HCT116 (cell line): ENCODE data around the gene NAXE. TPM values are rescaled to one million over a fixed set of nuclear protein-coding genes. Genes with fewer than 3 reads are reported as not detected.

Experiments used
- ATAC-seq: fragments of 200-7000 bp; cut with Tn5 transposase; 2 replicates; pipeline ENCODE4 v1.9.1; 2020; ENCODE audit warnings: mild to moderate bottlenecking, moderate library complexity
- BruUV-seq: library from RNA; stranded (reverse); fragments of 400-500 nt; replicated peaks from 2 replicates; lab custom pipeline; 2021; lab: Mats Ljungman, UMichigan
- CTCF ChIA-PET: fragments of 300-600 bp; sonication (Branson Sonifier 250); formaldehyde crosslinking; loops from one replicate; lab custom pipeline; 2021; ENCODE audit warnings: antibody characterized with exemption; lab: Charles Lee
- POLR2A ChIA-PET: fragments of 300-600, 350-600 bp; sonication (Branson Sonifier 250); formaldehyde crosslinking; loops from one replicate; lab custom pipeline; 2021; ENCODE audit warnings: antibody characterized with exemption; lab: Charles Lee
- RAD21 ChIA-PET, 2 experiments: fragments of 300-600 bp; sonication (Branson Sonifier 250); formaldehyde crosslinking; loops; one replicate each; lab custom pipeline; 2023; ENCODE audit warnings: low total read pairs in 2 of 2; ENCODE audit not compliant: uncharacterized antibody in 2 of 2, unreplicated experiment in 2 of 2, low non-redundant PET in 1 of 2; lab: Charles Lee
- DNase-seq: peaks from one replicate; pipeline ENCODE4 v3.0.0-alpha.2; 2010; ENCODE audit warnings: low read depth, low spot score
- H2AFZ ChIP-seq: fragments of 200-600 bp; shearing (Covaris generic), sonication (generic); 2 replicates; pipeline ENCODE4 v1.6.1; 2017; ENCODE audit warnings: low read depth, mixed run types, mixed read lengths, antibody characterized with exemption, low read length; ENCODE audit not compliant: poor library complexity, severe bottlenecking
- H3K27ac ChIP-seq: 2 replicates; pipeline ENCODE4 v1.5.1; 2012; ENCODE audit warnings: low read depth, low read length
- H3K27me3 ChIP-seq: fragments of 200-600 bp; sonication (generic); 2 replicates; pipeline ENCODE4 v1.6.1; 2016; ENCODE audit warnings: mixed run types, low read length, mixed read lengths; ENCODE audit not compliant: insufficient read depth
- H3K36me3 ChIP-seq, 2 experiments: fragments of 200-500 bp in 1 of 2; fragments of 200-600 bp in 1 of 2; sonication (Bioruptor generic) in 1 of 2; sonication (generic) in 1 of 2; 2 replicates each; pipeline versions ENCODE4 v1.5.1 to v1.6.1; 2014 to 2016; ENCODE audit warnings: low read length in 2 of 2, inconsistent platforms in 1 of 2, mixed read lengths in 1 of 2, mixed run types in 1 of 2; ENCODE audit not compliant: insufficient read depth in 2 of 2, control insufficient read depth in 1 of 2
- H3K4me1 ChIP-seq, 2 experiments: fragments of 200-600 bp in 1 of 2; sonication (generic) in 1 of 2; 2 replicates each; pipeline versions ENCODE4 v1.5.1 to v1.6.1; 2012 to 2017; ENCODE audit warnings: low read length in 2 of 2, inconsistent platforms in 1 of 2, mild to moderate bottlenecking in 1 of 2, mixed read lengths in 1 of 2, mixed run types in 1 of 2, moderate library complexity in 1 of 2; ENCODE audit not compliant: insufficient read depth in 2 of 2, control insufficient read depth in 1 of 2
- H3K4me2 ChIP-seq: fragments of 200-600 bp; sonication (generic); 2 replicates; pipeline ENCODE4 v1.6.1; 2017; ENCODE audit warnings: mixed run types, low read length, mixed read lengths
- H3K4me3 ChIP-seq, 2 experiments: fragments of 200-600 bp in 1 of 2; sonication (generic) in 1 of 2; replicated peaks in 1 of 2; 2 replicates each; pipeline ENCODE4 v1.5.1; 2011 to 2016; ENCODE audit warnings: low read length in 2 of 2, control low read depth in 1 of 2, low read depth in 1 of 2, mild to moderate bottlenecking in 1 of 2, mixed read lengths in 1 of 2, mixed run types in 1 of 2
- H3K79me2 ChIP-seq: fragments of 200-600 bp; sonication (generic); 2 replicates; pipeline ENCODE4 v1.6.1; 2017; ENCODE audit warnings: mild to moderate bottlenecking, mixed run types, low read length, moderate library complexity, mixed read lengths; ENCODE audit not compliant: insufficient read depth
- H3K9ac ChIP-seq: fragments of 200-600 bp; sonication (generic); 2 replicates; pipeline ENCODE4 v1.6.1; 2016; ENCODE audit warnings: low read length, mixed read lengths
- H3K9me2 ChIP-seq: fragments of 200-600 bp; sonication (generic), shearing (Covaris generic); 2 replicates; pipeline ENCODE4 v1.6.1; 2017; ENCODE audit warnings: mixed run types, mild to moderate bottlenecking, moderate library complexity; ENCODE audit not compliant: insufficient read depth
- H3K9me3 ChIP-seq, 2 experiments: fragments of 200-500 bp in 1 of 2; fragments of 200-600 bp in 1 of 2; sonication (Bioruptor generic) in 1 of 2; sonication (generic) in 1 of 2; 2 replicates each; pipeline ENCODE4 v1.6.1; 2014 to 2017; ENCODE audit warnings: low read length in 2 of 2, mixed read lengths in 2 of 2, inconsistent platforms in 1 of 2, low read depth in 1 of 2, mild to moderate bottlenecking in 1 of 2, mixed run types in 1 of 2, moderate library complexity in 1 of 2; ENCODE audit not compliant: control insufficient read depth in 1 of 2, insufficient read depth in 1 of 2
- H4K20me1 ChIP-seq: fragments of 200-600 bp; sonication (generic), shearing (Covaris generic); 2 replicates; pipeline ENCODE4 v1.6.1; 2017; ENCODE audit warnings: mixed run types, mild to moderate bottlenecking, moderate library complexity; ENCODE audit not compliant: insufficient read depth
- CBX3 ChIP-seq: IDR thresholded peaks from 2 replicates; pipeline ENCODE4 v1.6.1; 2012; ENCODE audit warnings: low read depth
- CEBPB ChIP-seq: IDR thresholded peaks from 2 replicates; pipeline ENCODE4 v1.6.1; 2012; ENCODE audit warnings: low read depth
- EZH2 ChIP-seq: fragments of 200-600 bp; sonication (generic); IDR thresholded peaks from 2 replicates; pipeline ENCODE4 v1.6.1; 2017; ENCODE audit warnings: antibody characterized with exemption, mixed run types
- EZH2phosphoT487 ChIP-seq: fragments of 200-600 bp; IDR thresholded peaks from 2 replicates; pipeline ENCODE4 v1.6.1; 2018; ENCODE audit warnings: antibody characterized with exemption, borderline replicate concordance
- FOSL1 ChIP-seq: IDR thresholded peaks from 2 replicates; pipeline ENCODE4 v1.6.1; 2012; ENCODE audit warnings: low read depth
- JUND ChIP-seq: IDR thresholded peaks from 2 replicates; pipeline ENCODE4 v1.6.1; 2012
- POLR2A ChIP-seq: IDR thresholded peaks from 2 replicates; pipeline ENCODE4 v1.7.0; 2011; ENCODE audit warnings: borderline replicate concordance; ENCODE audit not compliant: insufficient read depth, insufficient read length; ENCODE audit errors: extremely low read depth
- POLR2AphosphoS5 ChIP-seq: IDR thresholded peaks from 2 replicates; pipeline ENCODE4 v1.6.1; 2011; ENCODE audit warnings: mild to moderate bottlenecking, low read depth, low read length, moderate library complexity
- RAD21 ChIP-seq: IDR thresholded peaks from 2 replicates; pipeline ENCODE4 v1.6.1; 2012; ENCODE audit warnings: low read depth, mild to moderate bottlenecking
- SP1 ChIP-seq: IDR thresholded peaks from 2 replicates; pipeline ENCODE4 v1.6.1; 2012; ENCODE audit warnings: low read depth
- SRF ChIP-seq: IDR thresholded peaks from 2 replicates; pipeline ENCODE4 v1.6.1; 2012; ENCODE audit warnings: low read depth
- YY1 ChIP-seq: IDR thresholded peaks from 2 replicates; pipeline ENCODE4 v1.6.1; 2011; ENCODE audit warnings: low read length, low read depth, moderate library complexity, mild to moderate bottlenecking; ENCODE audit not compliant: insufficient replicate concordance; ENCODE audit errors: extremely low read depth
- ZFX ChIP-seq: fragments of 450-650 bp; IDR thresholded peaks from 2 replicates; pipeline ENCODE4 v1.6.1; 2017
- ZNF274 ChIP-seq: fragments of 200-500 bp; sonication (Bioruptor generic); IDR thresholded peaks from 2 replicates; pipeline ENCODE4 v1.6.1; 2014; ENCODE audit warnings: mild to moderate bottlenecking, low read depth, low read length, inconsistent platforms
- intact Hi-C: fragments of 100-400 bp; cut with micrococcal nuclease; formaldehyde crosslinking; loops from 2 replicates; pipeline ENCODE4 v1.10.0; 2022
- total RNA-seq: library from RNA; stranded (reverse); gene quantifications from one replicate; pipeline ENCODE4 v1.2.1, GENCODE V29; 2021; ENCODE audit not compliant: unreplicated experiment
- TF ChIP-seq, protein P1 (sequence below): IDR thresholded peaks from 2 replicates; pipeline ENCODE4 v1.6.1; 2012
- TF ChIP-seq, protein P2 (sequence below): IDR thresholded peaks from 2 replicates; pipeline ENCODE4 v1.6.1; 2012

NAXE gene
- total RNA-seq, 1 experiment from 2014 or later: 139 TPM

DNA sequence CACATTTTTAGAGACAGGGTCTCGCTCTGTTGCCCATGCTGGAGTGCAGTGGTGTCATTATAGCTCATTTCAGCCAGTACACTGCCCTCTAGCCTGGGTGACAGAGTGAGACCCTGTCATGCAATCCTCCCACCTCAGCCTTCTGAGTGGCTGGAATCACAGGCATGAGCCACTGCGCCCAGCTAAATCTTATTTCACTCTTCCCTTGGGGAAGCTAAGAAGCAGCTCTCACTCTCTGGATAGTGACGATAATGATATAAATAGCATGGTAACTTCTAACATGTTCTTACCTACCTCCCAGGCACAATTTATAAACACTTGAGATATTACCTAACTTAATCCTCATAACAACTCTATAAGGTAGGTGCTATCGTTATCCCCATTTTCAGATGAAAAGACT, 44.1 kb upstream of the NAXE start:
- H3K4me3 ChIP-seq: no peak overlapping the region
- H3K4me2 ChIP-seq: no peak overlapping the region
- H3K4me1 ChIP-seq: peaks cover 0 to 12% of the 10 kb centered on the region in 2 experiments; a peak in 2 of 4 replicates
- H3K36me3 ChIP-seq: peaks cover 7 to 10% of the 10 kb centered on the region in 2 experiments; a peak in 3 of 4 replicates
- no peak for ATAC-seq
- no peak overlapping the region for H3K9ac ChIP-seq
- TF ChIP-seq POLR2AphosphoS5: no peak
- no peak for TF ChIP-seq EZH2phosphoT487
- H3K27me3 ChIP-seq: no peaks in the 10 kb centered on the region
- POLR2A ChIA-PET: no interaction called here
- no peaks in the 10 kb centered on the region for H3K79me2 ChIP-seq
- BruUV-seq: no TSS peak
- RAD21 ChIA-PET: no interaction called here
- DNase-seq: no peak
- H2AFZ ChIP-seq: no peak overlapping the region
- H4K20me1 ChIP-seq: no peaks in the 10 kb centered on the region
- no peaks in the 10 kb centered on the region for H3K9me2 ChIP-seq
- no peak overlapping the region for H3K27ac ChIP-seq
- CTCF ChIA-PET: no interaction called here
- intact Hi-C loops: no loop called here
- no peaks in the 10 kb centered on the region for H3K9me3 ChIP-seq

DNA sequence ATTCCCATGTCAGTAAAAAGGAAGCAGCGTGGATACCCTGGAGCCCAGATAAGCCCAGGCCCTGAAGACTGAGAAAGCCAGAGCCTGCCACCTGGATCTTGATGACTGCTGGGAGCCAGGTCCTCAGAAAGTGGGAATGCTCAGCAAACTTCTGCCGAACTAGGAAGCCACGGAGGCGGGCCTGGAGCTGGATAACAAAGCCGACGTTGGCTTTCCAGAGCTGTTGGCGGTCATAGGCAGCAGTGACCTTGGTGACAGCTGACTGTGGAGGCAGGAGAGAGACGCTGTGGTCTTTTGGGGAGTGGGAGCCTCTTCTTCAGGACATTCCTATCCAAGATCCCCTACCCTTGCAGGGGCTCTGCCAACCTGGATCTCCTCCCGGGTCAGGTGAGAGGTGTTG, 43.6 kb upstream of the NAXE start:
- no peaks in the 10 kb centered on the region for H3K79me2 ChIP-seq
- no peaks in the 10 kb centered on the region for H3K9me3 ChIP-seq
- intact Hi-C loops: no loop called here
- H2AFZ ChIP-seq: no peak overlapping the region
- TF ChIP-seq, protein P1, sequence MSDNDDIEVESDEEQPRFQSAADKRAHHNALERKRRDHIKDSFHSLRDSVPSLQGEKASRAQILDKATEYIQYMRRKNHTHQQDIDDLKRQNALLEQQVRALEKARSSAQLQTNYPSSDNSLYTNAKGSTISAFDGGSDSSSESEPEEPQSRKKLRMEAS: no peak
- TF ChIP-seq CEBPB (no peak), SP1 (no peak), CBX3 (no peak), POLR2AphosphoS5 (no peak), RAD21 (no peak), YY1 (no peak), EZH2 (no peak), SRF (no peak), ZNF274 (no peak), EZH2phosphoT487 (no peak), FOSL1 (no peak), POLR2A (no peak), JUND (no peak), ZFX (no peak)
- TF ChIP-seq, protein P2, sequence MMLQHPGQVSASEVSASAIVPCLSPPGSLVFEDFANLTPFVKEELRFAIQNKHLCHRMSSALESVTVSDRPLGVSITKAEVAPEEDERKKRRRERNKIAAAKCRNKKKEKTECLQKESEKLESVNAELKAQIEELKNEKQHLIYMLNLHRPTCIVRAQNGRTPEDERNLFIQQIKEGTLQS: no peak
- H3K4me1 ChIP-seq: peaks cover 0 to 15% of the 10 kb centered on the region in 2 experiments; a peak in 2 of 4 replicates
- BruUV-seq: no TSS peak
- no peaks in the 10 kb centered on the region for H4K20me1 ChIP-seq
- H3K36me3 ChIP-seq: peaks cover 7 to 10% of the 10 kb centered on the region in 2 experiments; a peak in 3 of 4 replicates
- H3K9ac ChIP-seq: no peak overlapping the region
- no peaks in the 10 kb centered on the region for H3K9me2 ChIP-seq
- no peak overlapping the region for H3K4me3 ChIP-seq
- H3K27me3 ChIP-seq: no peaks in the 10 kb centered on the region
- POLR2A ChIA-PET: no interaction called here
- CTCF ChIA-PET: no interaction called here
- H3K27ac ChIP-seq: no peak overlapping the region
- RAD21 ChIA-PET: no interaction called here
- DNase-seq: no peak
- H3K4me2 ChIP-seq: no peak overlapping the region
- no peak for ATAC-seq
